SK-N-SH (cell line): ENCODE measurements around the gene GSTO2. TPM values are rescaled to one million over a fixed set of nuclear protein-coding genes. Genes with fewer than 3 reads are reported as not detected.
A peak's percentile ranks its signal among the peaks of the same experiment; 100 is the strongest.

Experiments
- CTCF ChIA-PET: fragments of 300-600, 350-600 bp; formaldehyde crosslinking; extraction: SDS; loops from one replicate; lab custom pipeline; 2021; lab: Yijun Ruan, JAX
- POLR2A ChIA-PET: fragments of 350-600 bp; sonication (Branson Sonifier 250); formaldehyde crosslinking; extraction: SDS; loops from one replicate; lab custom pipeline; 2020; ENCODE audit warnings: antibody characterized with exemption, inconsistent platforms; lab: Yijun Ruan, JAX
- DNase-seq: peaks from one replicate; pipeline ENCODE4 v3.0.0; 2012
- H2AFZ ChIP-seq: fragments of 200-600 bp; sonication (generic); 2 replicates; pipeline ENCODE4 v1.8.1; 2016; ENCODE audit warnings: antibody characterized with exemption, mild to moderate bottlenecking, low read depth
- H3F3A ChIP-seq: fragments of 200-600 bp; sonication (generic); replicated peaks from 2 replicates; pipeline ENCODE3; 2016; ENCODE audit warnings: antibody characterized with exemption, mild to moderate bottlenecking; ENCODE audit not compliant: insufficient read depth
- H3K27ac ChIP-seq, 2 experiments: fragments of 200-500 bp in 1 of 2; fragments of 200-600 bp in 1 of 2; sonication (Bioruptor generic) in 1 of 2; sonication (generic), shearing (Covaris generic) in 1 of 2; 2 replicates each; pipeline versions ENCODE4 v1.5.1 to v1.6.1; 2014 to 2016; ENCODE audit warnings: low read depth in 2 of 2, inconsistent platforms in 1 of 2, low read length in 1 of 2, mild to moderate bottlenecking in 1 of 2, mixed read lengths in 1 of 2
- H3K27me3 ChIP-seq: fragments of 200-600 bp; sonication (generic), shearing (Covaris generic); 2 replicates; pipeline ENCODE4 v1.6.1; 2016; ENCODE audit warnings: mixed run types; ENCODE audit not compliant: insufficient read depth
- H3K36me3 ChIP-seq, 2 experiments: fragments of 200-500 bp in 1 of 2; fragments of 200-600 bp in 1 of 2; sonication (Bioruptor generic) in 1 of 2; sonication (generic) in 1 of 2; replicated peaks in 1 of 2; 2 replicates each; pipeline versions ENCODE3 to v1.5.1; 2014 to 2016; ENCODE audit warnings: low read length in 1 of 2, mild to moderate bottlenecking in 1 of 2; ENCODE audit not compliant: insufficient read depth in 2 of 2, control insufficient read depth in 1 of 2
- H3K4me1 ChIP-seq, 2 experiments: fragments of 200-500 bp in 1 of 2; fragments of 200-600 bp in 1 of 2; sonication (Bioruptor generic) in 1 of 2; sonication (generic), shearing (Covaris generic) in 1 of 2; 2 replicates each; pipeline versions ENCODE4 v1.5.1 to v1.6.1; 2014 to 2016; ENCODE audit warnings: low read depth in 1 of 2, low read length in 1 of 2, mixed run types in 1 of 2; ENCODE audit not compliant: insufficient read depth in 2 of 2, control insufficient read depth in 1 of 2
- H3K4me2 ChIP-seq: fragments of 200-600 bp; sonication (generic), shearing (Covaris generic); 2 replicates; pipeline ENCODE4 v1.6.1; 2017; ENCODE audit warnings: mixed run types
- H3K4me3 ChIP-seq, 2 experiments: fragments of 200-500 bp in 1 of 2; fragments of 200-600 bp in 1 of 2; sonication (Bioruptor generic) in 1 of 2; sonication (generic), shearing (Covaris generic) in 1 of 2; 2 replicates each; pipeline versions ENCODE4 v1.5.1 to v1.8.1; 2014 to 2016; ENCODE audit warnings: low read depth in 2 of 2, inconsistent platforms in 1 of 2, low read length in 1 of 2, mild to moderate bottlenecking in 1 of 2, mixed read lengths in 1 of 2, moderate library complexity in 1 of 2
- H3K79me2 ChIP-seq: fragments of 200-600 bp; sonication (generic); 2 replicates; pipeline ENCODE4 v1.8.1; 2017; ENCODE audit warnings: mild to moderate bottlenecking; ENCODE audit not compliant: insufficient read depth
- H3K9ac ChIP-seq: fragments of 200-600 bp; sonication (generic); 2 replicates; pipeline ENCODE4 v1.6.1; 2017; ENCODE audit warnings: mixed run types
- H3K9me2 ChIP-seq: fragments of 200-600 bp; sonication (generic); 2 replicates; pipeline ENCODE4 v1.6.1; 2017; ENCODE audit warnings: mixed run types
- H3K9me3 ChIP-seq: fragments of 200-600 bp; sonication (generic); 2 replicates; pipeline ENCODE4 v1.6.1; 2017; ENCODE audit warnings: mixed run types, mild to moderate bottlenecking, moderate library complexity
- H4K20me1 ChIP-seq: fragments of 200-600 bp; sonication (generic); 2 replicates; pipeline ENCODE4 v1.6.1; 2017; ENCODE audit warnings: mild to moderate bottlenecking, mixed run types; ENCODE audit not compliant: insufficient read depth
- ELF1 ChIP-seq: IDR thresholded peaks from 2 replicates; pipeline ENCODE4 v1.4.0; 2012
- EP300 ChIP-seq, 2 experiments: IDR thresholded peaks; 2 replicates each; pipeline versions ENCODE4 v1.4.0 to v1.6.1; 2012; ENCODE audit warnings: borderline replicate concordance in 1 of 2, low read depth in 1 of 2, low read length in 1 of 2
- EZH2phosphoT487 ChIP-seq: fragments of 200-600 bp; sonication (generic); IDR thresholded peaks from 2 replicates; pipeline ENCODE4 v1.6.1; 2017; ENCODE audit warnings: low read depth, mixed run types, mild to moderate bottlenecking, antibody characterized with exemption, moderate library complexity, borderline replicate concordance
- FOSL2 ChIP-seq: IDR thresholded peaks from 2 replicates; pipeline ENCODE4 v1.4.0; 2012; ENCODE audit warnings: low read depth, mild to moderate bottlenecking, moderate library complexity, borderline replicate concordance
- IRF3 ChIP-seq: fragments of 150-350 bp; IDR thresholded peaks from 2 replicates; pipeline ENCODE4 v1.6.1; 2016; ENCODE audit warnings: mild to moderate bottlenecking, low read depth, low read length
- JUND ChIP-seq: IDR thresholded peaks from 2 replicates; pipeline ENCODE4 v1.4.0; 2012
- NRF1 ChIP-seq: IDR thresholded peaks from 2 replicates; pipeline ENCODE4 v1.6.1; 2012; ENCODE audit warnings: low read depth, mild to moderate bottlenecking, low read length
- RCOR1 ChIP-seq: fragments of 150-350 bp; IDR thresholded peaks from 2 replicates; pipeline ENCODE4 v1.6.1; 2017; ENCODE audit warnings: antibody characterized with exemption, low read length
- REST ChIP-seq: IDR thresholded peaks from 2 replicates; pipeline ENCODE4 v1.6.1; 2012; ENCODE audit warnings: mild to moderate bottlenecking, low read depth, low read length, moderate library complexity
- SMC3 ChIP-seq: IDR thresholded peaks from 2 replicates; pipeline ENCODE4 v1.6.1; 2012; ENCODE audit warnings: low read depth, low read length, improper control_type of control experiment
- TCF12 ChIP-seq: IDR thresholded peaks from 2 replicates; pipeline ENCODE4 v1.4.0; 2012
- TEAD4 ChIP-seq: IDR thresholded peaks from 2 replicates; pipeline ENCODE4 v1.4.0; 2012; ENCODE audit warnings: mild to moderate bottlenecking, borderline replicate concordance; ENCODE audit not compliant: insufficient read depth
- USF2 ChIP-seq: fragments of 150-350 bp; IDR thresholded peaks from 2 replicates; pipeline ENCODE4 v1.6.1; 2017; ENCODE audit warnings: antibody characterized with exemption, low read length, low read depth, borderline replicate concordance
- YY1 ChIP-seq: IDR thresholded peaks from 2 replicates; pipeline ENCODE4 v1.4.0; 2012; ENCODE audit warnings: low read depth, mild to moderate bottlenecking
- ZBTB33 ChIP-seq: IDR thresholded peaks from 2 replicates; pipeline ENCODE4 v1.4.0; 2012; ENCODE audit warnings: low read depth, borderline replicate concordance
- WGBS: methylation state at CpG from one replicate; pipeline ENCODE4 v1.1.6; 2017; ENCODE audit warnings: low lambda C conversion rate; 5-methylcytosine and 5-hydroxymethylcytosine counted together
- polyA plus RNA-seq, 3 experiments: library from polyadenylated mRNA; depleted of rRNA; stranded (reverse); fragments of >200 nt; gene quantifications; 2 replicates each; pipeline ENCODE4 v1.2.3, GENCODE V29; 2012
- TF ChIP-seq, protein P1 (sequence below): fragments of 200-600 bp; sonication (generic); IDR thresholded peaks from 2 replicates; pipeline ENCODE4 v1.6.1; 2017; ENCODE audit warnings: antibody characterized with exemption, mild to moderate bottlenecking, moderate library complexity
- TF ChIP-seq, protein P2 (sequence below): IDR thresholded peaks from 2 replicates; pipeline ENCODE4 v1.4.0; 2012; ENCODE audit warnings: low read depth, borderline replicate concordance
- TF ChIP-seq, protein P3 (sequence below): IDR thresholded peaks from 2 replicates; pipeline ENCODE4; 2012

Gene GSTO2
- polyA plus RNA-seq, 1 of the 3 experiments (the other 2 are of a cell fraction) = 0.49 TPM

DNA sequence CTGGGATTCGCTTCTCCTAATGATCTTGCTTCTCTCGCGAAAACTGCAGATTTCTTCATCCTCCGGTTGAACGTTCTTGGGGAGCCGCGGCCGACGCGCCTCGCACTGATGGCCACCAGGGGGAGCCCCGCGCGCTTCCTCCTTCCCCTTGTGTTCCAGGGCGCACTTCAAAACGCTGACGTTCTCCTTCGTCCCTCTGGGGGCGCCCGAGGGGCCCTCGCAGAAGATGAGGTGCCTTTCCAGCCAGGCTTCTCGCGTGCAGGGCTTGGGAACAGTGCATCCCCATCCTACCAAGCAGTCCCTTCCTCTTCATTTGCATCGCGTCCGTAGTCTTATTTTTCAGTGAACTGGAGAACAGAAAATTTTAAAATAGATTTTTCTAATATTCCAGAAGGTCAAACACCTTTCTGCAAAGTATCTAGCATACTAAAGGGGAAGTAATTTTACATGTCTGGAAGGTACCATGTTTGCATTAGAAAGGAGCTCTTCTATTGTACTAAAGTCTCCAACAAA is 22.5 kb downstream of the GSTO2 start (continued):
- TF ChIP-seq ZBTB33 (no peak), RCOR1 (peak; percentile 62; the same call in 1 of the 2 replicates), FOSL2 (no peak), IRF3 (no peak), SMC3 (peak; percentile 99), ELF1 (no peak), REST (no peak), JUND (no peak)
- TF ChIP-seq, protein P1, sequence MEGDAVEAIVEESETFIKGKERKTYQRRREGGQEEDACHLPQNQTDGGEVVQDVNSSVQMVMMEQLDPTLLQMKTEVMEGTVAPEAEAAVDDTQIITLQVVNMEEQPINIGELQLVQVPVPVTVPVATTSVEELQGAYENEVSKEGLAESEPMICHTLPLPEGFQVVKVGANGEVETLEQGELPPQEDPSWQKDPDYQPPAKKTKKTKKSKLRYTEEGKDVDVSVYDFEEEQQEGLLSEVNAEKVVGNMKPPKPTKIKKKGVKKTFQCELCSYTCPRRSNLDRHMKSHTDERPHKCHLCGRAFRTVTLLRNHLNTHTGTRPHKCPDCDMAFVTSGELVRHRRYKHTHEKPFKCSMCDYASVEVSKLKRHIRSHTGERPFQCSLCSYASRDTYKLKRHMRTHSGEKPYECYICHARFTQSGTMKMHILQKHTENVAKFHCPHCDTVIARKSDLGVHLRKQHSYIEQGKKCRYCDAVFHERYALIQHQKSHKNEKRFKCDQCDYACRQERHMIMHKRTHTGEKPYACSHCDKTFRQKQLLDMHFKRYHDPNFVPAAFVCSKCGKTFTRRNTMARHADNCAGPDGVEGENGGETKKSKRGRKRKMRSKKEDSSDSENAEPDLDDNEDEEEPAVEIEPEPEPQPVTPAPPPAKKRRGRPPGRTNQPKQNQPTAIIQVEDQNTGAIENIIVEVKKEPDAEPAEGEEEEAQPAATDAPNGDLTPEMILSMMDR = peak; percentile 99

GRCh38 chr10:104293011-104293410 is 24.0 kb downstream of the GSTO2 start:
- H2AFZ ChIP-seq = peak overlapping the region; percentile 61
- H3K27me3 ChIP-seq = no peaks in the 10 kb centered on the region
- H3K4me2 ChIP-seq = no peak overlapping the region
- WGBS = 44% methylated on average over 2 of the region's 2 CpGs
- peak overlapping the region; percentile 28; the same call in 1 of the 2 replicates for H3K9ac ChIP-seq
- no peaks in the 10 kb centered on the region for H4K20me1 ChIP-seq
- H3K4me1 ChIP-seq = peaks cover 0 to 5% of the 10 kb centered on the region in 2 experiments; a peak in 1 of 4 replicates
- no peak for DNase-seq
- H3K9me2 ChIP-seq = no peaks in the 10 kb centered on the region
- no peaks in the 10 kb centered on the region for H3K9me3 ChIP-seq
- H3K79me2 ChIP-seq = no peaks in the 10 kb centered on the region
- TF ChIP-seq EZH2phosphoT487 = no peak
- TF ChIP-seq, protein P2, sequence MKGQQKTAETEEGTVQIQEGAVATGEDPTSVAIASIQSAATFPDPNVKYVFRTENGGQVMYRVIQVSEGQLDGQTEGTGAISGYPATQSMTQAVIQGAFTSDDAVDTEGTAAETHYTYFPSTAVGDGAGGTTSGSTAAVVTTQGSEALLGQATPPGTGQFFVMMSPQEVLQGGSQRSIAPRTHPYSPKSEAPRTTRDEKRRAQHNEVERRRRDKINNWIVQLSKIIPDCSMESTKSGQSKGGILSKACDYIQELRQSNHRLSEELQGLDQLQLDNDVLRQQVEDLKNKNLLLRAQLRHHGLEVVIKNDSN = no peak
- no peak for TF ChIP-seq NRF1
- TF ChIP-seq TEAD4 = 0 out of 2 replicates have a peak, but pooled peaks have one; percentile 16
- TF ChIP-seq YY1 = no peak
- peak in 1 of 2 experiments; percentile 16; a peak in 1 of 4 replicates for TF ChIP-seq EP300 (IDR thresholded peaks at IDR 0.05; ENCODE audit: borderline replicate concordance in 1 of 2, low read depth in 1 of 2, low read length in 1 of 2)
- TF ChIP-seq TCF12 = peak; percentile 18; the same call in 1 of the 2 replicates
- TF ChIP-seq, protein P3, sequence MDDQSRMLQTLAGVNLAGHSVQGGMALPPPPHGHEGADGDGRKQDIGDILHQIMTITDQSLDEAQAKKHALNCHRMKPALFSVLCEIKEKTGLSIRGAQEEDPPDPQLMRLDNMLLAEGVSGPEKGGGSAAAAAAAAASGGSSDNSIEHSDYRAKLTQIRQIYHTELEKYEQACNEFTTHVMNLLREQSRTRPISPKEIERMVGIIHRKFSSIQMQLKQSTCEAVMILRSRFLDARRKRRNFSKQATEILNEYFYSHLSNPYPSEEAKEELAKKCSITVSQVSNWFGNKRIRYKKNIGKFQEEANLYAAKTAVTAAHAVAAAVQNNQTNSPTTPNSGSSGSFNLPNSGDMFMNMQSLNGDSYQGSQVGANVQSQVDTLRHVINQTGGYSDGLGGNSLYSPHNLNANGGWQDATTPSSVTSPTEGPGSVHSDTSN = peak; percentile 28; the same call in 1 of the 2 replicates
- TF ChIP-seq FOSL2 = peak; percentile 37; the same call in 1 of the 2 replicates
- no peak for TF ChIP-seq USF2
- 0 out of 2 replicates have a peak, but pooled peaks have one; percentile 16 for TF ChIP-seq JUND
- peak overlapping the region in 1 of 2 experiments; percentile 68; a peak in 2 of 4 replicates for H3K27ac ChIP-seq
- POLR2A ChIA-PET = no interaction called here
- CTCF ChIA-PET = interaction anchor here (0.8 to 8.1 kb wide), 12 partner anchors 7 to 329 kb away, joined by 3 to 229 read pairs (median 20); partner anchors contain the start of genes CFAP58 and ITPRIP
- peaks cover 18% of the 10 kb centered on the region for H3F3A ChIP-seq
- no peaks in the 10 kb centered on the region for H3K36me3 ChIP-seq
- H3K4me3 ChIP-seq = no peak overlapping the region
